H1 (cell line): ENCODE results near the gene CFAP100. TPM values are rescaled to one million over a fixed set of nuclear protein-coding genes. Genes with fewer than 3 reads are reported as not detected.

Experiments used
- CBX5 ChIP-seq: fragments of 300-800, 300-1000 bp; sonication (generic); IDR thresholded peaks from 2 replicates; pipeline ENCODE4 v1.7.1; 2016; ENCODE audit warnings: antibody characterized with exemption, low read length, low read depth
- CHD7 ChIP-seq: fragments of 300-600 bp; sonication (generic); IDR thresholded peaks from 2 replicates; pipeline ENCODE4 v1.7.1; 2012; ENCODE audit warnings: low read length, moderate library complexity, mild to moderate bottlenecking, inconsistent platforms; ENCODE audit not compliant: insufficient replicate concordance
- EP300 ChIP-seq, 2 experiments: IDR thresholded peaks; 1 replicate in 1 of 2; 2 replicates in 1 of 2; pipeline ENCODE4 v1.6.1; 2011 to 2012; ENCODE audit warnings: low read depth in 2 of 2, low read length in 2 of 2, mild to moderate bottlenecking in 2 of 2, borderline replicate concordance in 1 of 2, inconsistent platforms in 1 of 2, moderate library complexity in 1 of 2
- POLR2A ChIP-seq, 2 experiments: IDR thresholded peaks; 1 replicate in 1 of 2; 2 replicates in 1 of 2; pipeline ENCODE4 v1.6.1; 2011; ENCODE audit warnings: low read depth in 2 of 2, low read length in 2 of 2, mild to moderate bottlenecking in 2 of 2; ENCODE audit errors: control extremely low read depth in 1 of 2
- POLR2AphosphoS5 ChIP-seq: IDR thresholded peaks from 2 replicates; pipeline ENCODE4 v1.6.1; 2011; ENCODE audit warnings: low read depth, low read length
- SIX5 ChIP-seq: IDR thresholded peaks from 2 replicates; pipeline ENCODE4 v1.6.1; 2011; ENCODE audit warnings: mild to moderate bottlenecking, low read depth, low read length
- SUZ12 ChIP-seq: fragments of 200-600 bp; sonication (generic); IDR thresholded peaks from 2 replicates; pipeline ENCODE4 v1.6.1; 2012; ENCODE audit warnings: mild to moderate bottlenecking, inconsistent platforms, low read length, moderate library complexity, mixed read lengths
- TCF12 ChIP-seq: IDR thresholded peaks from 2 replicates; pipeline ENCODE4 v1.6.1; 2011; ENCODE audit warnings: low read depth, mild to moderate bottlenecking, low read length
- TEAD4 ChIP-seq: IDR thresholded peaks from 2 replicates; pipeline ENCODE4 v1.6.1; 2012; ENCODE audit warnings: low read depth, low read length, inconsistent platforms, mixed read lengths
- polyA plus RNA-seq, 7 experiments: library from polyadenylated mRNA; depleted of rRNA in 3 of 7; stranded (reverse) in 5 of 7; unstranded in 2 of 7; fragments of >200 nt in 5 of 7; fragments of 200-250 nt in 2 of 7; gene quantifications; 1 replicate in 5 of 7; 2 replicates in 1 of 7; 4 replicates in 1 of 7; pipeline versions ENCODE4 v1.2.1 to v1.2.3, GENCODE V29; 2011 to 2013; ENCODE audit warnings: missing spikeins in 2 of 7, mixed read lengths in 2 of 7
- total RNA-seq: library from RNA; stranded (reverse); fragmentation: NEBNext Ultra II Directional; extraction: Animal tissue kit (Norgen Biotek cat#: 25700); gene quantifications from 2 replicates; pipeline ENCODE4 v1.2.1, GENCODE V29; 2021
- TF ChIP-seq, protein P1 (sequence below): IDR thresholded peaks from 2 replicates; pipeline ENCODE4 v1.6.1; 2012; ENCODE audit warnings: inconsistent platforms

CFAP100 gene
- total and polyA plus RNA-seq, 2 of the 8 experiments (the other 6 are each of a cell fraction or from before 2014, with no cell fraction given) = 0.17 TPM; not detected in 1

DNA sequence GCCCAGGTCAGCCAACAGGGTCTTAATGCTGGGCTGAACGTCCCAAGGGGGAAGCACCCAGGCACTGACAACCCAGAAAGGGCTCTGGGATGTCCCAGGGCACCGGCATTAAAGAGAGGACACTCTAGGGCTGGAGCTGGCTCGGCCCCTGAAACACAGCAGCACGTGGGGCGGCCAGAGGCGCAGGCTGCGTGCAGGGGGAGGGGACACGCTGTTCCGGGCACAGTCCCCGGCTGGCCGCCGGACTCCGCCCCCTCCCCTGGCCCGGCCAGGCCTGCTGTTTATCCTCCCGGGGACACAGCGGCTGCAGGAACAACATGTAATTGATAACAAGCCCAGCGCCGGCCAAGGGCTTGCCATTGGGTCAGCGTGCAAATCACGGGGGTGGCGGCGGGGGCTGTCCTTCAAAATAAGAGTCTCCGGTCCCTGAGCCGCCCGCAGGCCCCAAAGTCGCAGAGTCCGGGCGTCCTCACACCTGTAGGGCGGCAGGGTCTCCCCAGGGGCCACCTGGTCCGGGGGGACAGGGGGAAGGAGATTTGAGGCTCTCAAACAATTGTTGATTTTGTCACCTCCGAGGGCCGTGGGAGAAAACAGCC, 38.8 kb upstream of the CFAP100 start (continued):
- TF ChIP-seq CHD7 (no peak), EP300 (IDR thresholded peaks at IDR 0.05; ENCODE audit: borderline replicate concordance in 1 of 2, low read depth in 2 of 2, low read length in 2 of 2) (peak in 1 of 2 experiments; percentile 47; a peak in 1 of 3 replicates), SUZ12 (no peak), TEAD4 (no peak), TCF12 (no peak), CBX5 (no peak), POLR2A (IDR thresholded peaks at IDR 0.05; ENCODE audit: control extremely low read depth in 1 of 2, low read depth in 2 of 2, low read length in 2 of 2) (no peak; a peak in 1 of 3 replicates), SIX5 (no peak), POLR2AphosphoS5 (no peak)
- TF ChIP-seq, protein P1, sequence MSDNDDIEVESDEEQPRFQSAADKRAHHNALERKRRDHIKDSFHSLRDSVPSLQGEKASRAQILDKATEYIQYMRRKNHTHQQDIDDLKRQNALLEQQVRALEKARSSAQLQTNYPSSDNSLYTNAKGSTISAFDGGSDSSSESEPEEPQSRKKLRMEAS = peak; percentile 97
